ENCODE results near the gene UBR4. TPM values are rescaled to one million over a fixed set of nuclear protein-coding genes. Genes with fewer than 3 reads are reported as not detected.

Gene UBR4
- total RNA-seq, 4 donors from 2014 or later = 132 to 268 (median 170) TPM

DNA sequence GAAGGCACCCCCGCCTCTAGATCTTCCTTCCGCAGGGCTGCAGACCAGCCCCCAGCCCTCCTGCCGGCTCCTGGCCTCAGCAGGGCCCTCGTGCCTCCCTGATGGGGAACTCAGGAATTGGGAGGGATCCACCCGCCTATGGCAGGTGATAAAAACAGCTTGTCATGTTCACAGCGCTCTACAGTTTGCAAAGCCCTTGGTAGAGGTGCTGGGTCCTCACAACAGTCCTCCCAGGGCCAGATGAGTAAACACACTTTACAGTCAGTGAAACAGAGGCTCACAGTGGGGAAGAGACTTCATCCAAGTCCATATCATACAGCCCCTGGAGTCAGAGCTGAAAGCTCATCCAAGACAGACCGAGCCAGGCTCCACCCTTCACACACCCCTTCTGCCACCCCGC is 156.6 kb downstream of the UBR4 start:
- no peaks in the 10 kb centered on the region for H3K36me3 ChIP-seq
- peaks cover 0 to 4% (median 0%) of the 10 kb centered on the region in 4 donors for H3K4me1 ChIP-seq
- TF ChIP-seq POLR2AphosphoS5 (IDR thresholded peaks at IDR 0.05) = no peak
- TF ChIP-seq POLR2A (IDR thresholded peaks at IDR 0.05; ENCODE audit: low read depth) = no peak
- TF ChIP-seq CTCF (IDR thresholded peaks at IDR 0.05) = no peak
- TF ChIP-seq EP300 (IDR thresholded peaks at IDR 0.05) = no peak
- WGBS = 61% methylated on average over 8 of the region's 8 CpGs
- H3K27me3 ChIP-seq = peaks cover 0 to 71% (median 12%) of the 10 kb centered on the region in 4 donors
- no peak overlapping the region for H3K4me3 ChIP-seq
- no peaks in the 10 kb centered on the region for H3K9me3 ChIP-seq
- no peak overlapping the region for H3K27ac ChIP-seq (replicated peaks in 1 of 4)
- no peak for DNase-seq (ENCODE audit: extremely low spot score)
- intact Hi-C loops (cut with DNase I) = no loop called here

DNA sequence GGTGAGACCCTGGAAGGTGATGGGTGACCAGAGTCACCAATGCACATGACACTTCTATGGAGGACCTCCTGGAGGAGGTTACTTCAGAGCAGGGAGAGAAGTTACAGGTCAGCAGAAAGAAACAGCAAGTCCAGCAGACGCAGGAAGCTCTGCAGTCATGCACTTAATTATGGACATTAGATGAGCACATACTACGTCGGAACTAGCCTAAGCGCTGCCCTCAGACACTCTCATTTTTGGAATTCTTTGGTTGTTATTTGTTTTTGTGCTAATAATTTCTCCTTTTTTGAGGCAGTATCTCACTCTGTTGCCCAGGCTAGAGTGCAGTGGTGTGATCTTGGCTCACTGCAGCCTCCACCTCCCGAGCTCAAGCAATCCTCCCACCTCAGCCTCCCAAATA is 160.3 kb downstream of the UBR4 start:
- H3K4me1 ChIP-seq = peaks cover 0 to 2% (median 0%) of the 10 kb centered on the region in 4 donors
- no peak overlapping the region for H3K4me3 ChIP-seq
- TF ChIP-seq POLR2A (IDR thresholded peaks at IDR 0.05; ENCODE audit: low read depth) (no peak), EP300 (IDR thresholded peaks at IDR 0.05) (no peak), POLR2AphosphoS5 (IDR thresholded peaks at IDR 0.05) (no peak), CTCF (IDR thresholded peaks at IDR 0.05) (no peak)
- no peaks in the 10 kb centered on the region for H3K36me3 ChIP-seq
- 87% methylated on average over 5 of the region's 5 CpGs for WGBS
- no peak for DNase-seq (ENCODE audit: extremely low spot score)
- H3K27me3 ChIP-seq = peaks cover 0 to 50% (median 4%) of the 10 kb centered on the region in 4 donors
- H3K9me3 ChIP-seq = no peaks in the 10 kb centered on the region
- intact Hi-C loops (cut with DNase I) = no loop called here
- no peak overlapping the region for H3K27ac ChIP-seq (replicated peaks in 1 of 4)

DNA sequence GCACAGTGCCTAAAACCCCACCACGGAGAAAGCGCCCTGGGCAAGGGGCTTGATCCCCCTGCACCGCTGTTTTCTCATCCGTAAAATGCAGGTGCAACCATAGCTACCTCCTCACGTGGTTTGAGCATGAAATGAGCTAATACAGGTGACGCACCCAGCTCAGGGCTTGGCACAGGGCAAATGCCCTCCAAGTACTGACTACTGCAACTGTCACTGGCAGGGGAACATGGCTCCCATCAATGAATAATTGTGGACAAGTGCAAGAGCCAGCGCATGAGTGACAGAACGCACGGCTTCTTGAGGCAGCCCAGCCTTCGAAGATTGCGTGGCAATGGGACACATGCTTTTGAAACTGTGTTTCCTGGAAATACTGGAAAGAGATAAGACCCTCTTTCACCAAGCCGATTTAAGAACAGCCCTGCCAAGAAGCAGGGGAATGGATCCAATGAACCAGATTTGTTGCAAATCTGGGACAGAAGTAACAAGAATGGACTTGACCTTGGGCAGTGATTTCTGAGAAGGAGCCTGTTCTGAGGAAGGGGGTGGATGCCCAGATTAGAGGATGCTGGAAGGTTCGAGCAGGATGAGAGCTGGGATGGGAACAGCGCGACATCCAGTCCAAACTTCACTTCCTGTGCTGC is 160.8 kb downstream of the UBR4 start:
- H3K27ac ChIP-seq (replicated peaks in 1 of 4) = no peak overlapping the region
- H3K4me1 ChIP-seq = no peaks in the 10 kb centered on the region
- WGBS = 77% methylated on average over 14 of the region's 15 CpGs
- no peak for TF ChIP-seq EP300 (IDR thresholded peaks at IDR 0.05)
- TF ChIP-seq POLR2AphosphoS5 (IDR thresholded peaks at IDR 0.05) = no peak
- TF ChIP-seq CTCF (IDR thresholded peaks at IDR 0.05) = no peak
- no peak for TF ChIP-seq POLR2A (IDR thresholded peaks at IDR 0.05; ENCODE audit: low read depth)
- intact Hi-C loops (cut with DNase I) = no loop called here
- H3K27me3 ChIP-seq = peaks cover 0 to 50% (median 1%) of the 10 kb centered on the region in 4 donors
- no peak for DNase-seq (ENCODE audit: extremely low spot score)
- no peak overlapping the region for H3K4me3 ChIP-seq
- H3K36me3 ChIP-seq = no peaks in the 10 kb centered on the region
- H3K9me3 ChIP-seq = no peaks in the 10 kb centered on the region

DNA sequence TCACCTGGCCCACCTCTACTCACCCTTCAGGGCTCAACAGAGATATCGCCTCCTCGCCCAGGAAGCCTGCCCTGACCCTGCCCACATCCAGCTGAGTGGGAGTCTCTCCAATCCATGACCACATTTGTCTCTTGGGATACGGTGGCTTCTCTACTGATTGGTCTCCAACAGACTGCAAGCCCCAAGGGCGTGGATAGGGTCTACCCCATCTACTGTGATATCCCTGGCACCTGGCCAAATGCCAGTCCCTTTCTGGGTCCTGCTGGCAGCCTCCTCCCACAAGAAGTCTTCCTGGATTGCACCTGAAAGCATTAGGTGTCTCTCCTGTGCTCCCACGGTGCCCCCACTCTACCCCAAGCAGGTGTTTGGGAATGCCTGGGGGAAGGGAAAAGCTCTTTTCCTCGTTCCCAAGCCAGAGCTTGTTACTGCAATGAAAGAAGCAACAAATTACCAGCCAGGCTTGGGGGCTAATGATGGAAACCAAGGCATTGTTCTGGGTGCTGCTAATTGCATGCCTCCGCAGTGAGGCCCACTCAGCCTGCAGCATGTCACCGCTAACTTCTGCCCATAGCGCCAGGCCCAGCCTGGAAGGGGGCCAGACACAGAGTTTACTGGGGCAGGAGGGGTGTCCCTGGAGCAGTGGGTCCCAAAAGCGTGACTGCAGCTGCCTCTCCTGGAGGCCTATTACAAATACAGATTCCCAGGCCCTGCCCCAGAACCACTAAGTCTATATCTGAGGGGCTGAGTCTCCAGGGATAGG is 162.9 kb downstream of the UBR4 start:
- Histone ChIP-seq H3K27ac (replicated peaks in 1 of 4) (no peak overlapping the region), H3K27me3 (peaks cover 0 to 49% (median 3%) of the 10 kb centered on the region in 4 donors), H3K4me1 (no peaks in the 10 kb centered on the region), H3K4me3 (no peak overlapping the region), H3K36me3 (no peaks in the 10 kb centered on the region), H3K9me3 (no peaks in the 10 kb centered on the region)
- TF ChIP-seq CTCF (IDR thresholded peaks at IDR 0.05) (no peak), POLR2AphosphoS5 (IDR thresholded peaks at IDR 0.05) (no peak), POLR2A (IDR thresholded peaks at IDR 0.05; ENCODE audit: low read depth) (no peak), EP300 (IDR thresholded peaks at IDR 0.05) (no peak)
- intact Hi-C loops (cut with DNase I) = no loop called here
- WGBS = 92% methylated on average over 8 of the region's 10 CpGs
- DNase-seq (ENCODE audit: extremely low spot score) = no peak

All from esophagus muscularis mucosa (tissue), 4 donors.